ENCODE results near the gene CACNA1C. TPM values are rescaled to one million over a fixed set of nuclear protein-coding genes. Genes with fewer than 3 reads are reported as not detected.

Gene CACNA1C
- total and polyA plus RNA-seq, 2 of the 4 experiments (the other 2 are of a cell fraction) = 1.6 to 2.6 TPM

GRCh38 chr12:2566161-2566560, 513.4 kb downstream of the CACNA1C start:
- no peaks in the 10 kb centered on the region for H4K20me1 ChIP-seq (ENCODE audit: insufficient read depth, low read length)
- H3K4me3 ChIP-seq (ENCODE audit: insufficient read depth, low read depth, low read length) = no peak overlapping the region
- no peak overlapping the region for H3K18ac ChIP-seq (ENCODE audit: low read depth, low read length)
- no peak overlapping the region for H4K8ac ChIP-seq (ENCODE audit: low read depth in 2 of 2, low read length in 2 of 2)
- H3K4ac ChIP-seq (ENCODE audit: low read depth, low read length) = no peak overlapping the region
- POLR2A ChIA-PET (ENCODE audit: unreplicated experiment) = no interaction called here
- no peaks in the 10 kb centered on the region; the same call in 1 of the 2 replicates for H3K9me1 ChIP-seq (ENCODE audit: insufficient read depth, low read length)
- H4K5ac ChIP-seq (ENCODE audit: low read depth, low read length) = no peak overlapping the region
- no peaks in the 10 kb centered on the region for H3K9me3 ChIP-seq (ENCODE audit: control insufficient read depth, insufficient read depth, low read length)
- H3K79me1 ChIP-seq (ENCODE audit: low read depth in 1 of 2, low read length in 2 of 2) = no peaks in the 10 kb centered on the region
- no peak overlapping the region for H3K56ac ChIP-seq (ENCODE audit: extremely low read depth, insufficient read depth, low read length)
- TF ChIP-seq SMC3 (IDR thresholded peaks at IDR 0.05; ENCODE audit: low read depth, low read length) (no peak), RCOR1 (IDR thresholded peaks at IDR 0.05; ENCODE audit: insufficient replicate concordance, low read length) (no peak), CTCF (conservative IDR thresholded peaks at IDR 0.05; ENCODE audit: low read depth, low read length) (no peak), CHD1 (IDR thresholded peaks at IDR 0.05; ENCODE audit: low read depth, low read length) (no peak), CEBPB (IDR thresholded peaks at IDR 0.05; ENCODE audit: low read depth, low read length) (no peak), MAZ (IDR thresholded peaks at IDR 0.05; ENCODE audit: borderline replicate concordance, low read depth, low read length) (no peak), USF2 (IDR thresholded peaks at IDR 0.05; ENCODE audit: low read depth, low read length) (no peak), RFX5 (IDR thresholded peaks at IDR 0.05; ENCODE audit: low read depth, low read length) (no peak), FOS (IDR thresholded peaks at IDR 0.05; ENCODE audit: low read depth, low read length) (no peak), MXI1 (IDR thresholded peaks at IDR 0.05; ENCODE audit: borderline replicate concordance, low read depth, low read length) (no peak), BHLHE40 (IDR thresholded peaks at IDR 0.05; ENCODE audit: low read depth, low read length) (no peak), ELK1 (IDR thresholded peaks at IDR 0.05; ENCODE audit: borderline replicate concordance, low read depth, low read length) (no peak), RAD21 (IDR thresholded peaks at IDR 0.05; ENCODE audit: low read length) (no peak), MAFK (IDR thresholded peaks at IDR 0.05; ENCODE audit: low read depth, low read length) (no peak), NFE2L2 (IDR thresholded peaks at IDR 0.05; ENCODE audit: low read depth, low read length) (no peak), POLR2A (IDR thresholded peaks at IDR 0.05; ENCODE audit: low read depth, low read length) (no peak)
- H2BK20ac ChIP-seq (ENCODE audit: low read depth, low read length) = no peak overlapping the region
- H3K23ac ChIP-seq (ENCODE audit: low read depth, low read length) = no peak overlapping the region
- H2AFZ ChIP-seq (replicated peaks; ENCODE audit: low read length, poor library complexity) = no peak overlapping the region
- CTCF ChIA-PET = no interaction called here
- no peak for DNase-seq
- H2BK5ac ChIP-seq (ENCODE audit: low read depth, low read length, poor library complexity, severe bottlenecking) = no peak overlapping the region
- intact Hi-C loops (cut with micrococcal nuclease) = no loop called here
- no peak overlapping the region for H3K9ac ChIP-seq (ENCODE audit: low read depth, low read length)
- H3K14ac ChIP-seq (replicated peaks; ENCODE audit: low read depth, low read length) = no peak overlapping the region
- no peak overlapping the region for H3K4me2 ChIP-seq (ENCODE audit: low read depth, low read length)
- H3K27me3 ChIP-seq (ENCODE audit: control insufficient read depth, insufficient read depth, low read length) = no peaks in the 10 kb centered on the region
- H3K36me3 ChIP-seq (ENCODE audit: control insufficient read depth, insufficient read depth, low read length) = 0 out of 2 replicates have a peak, but pooled peaks cover 3% of the 10 kb centered on the region
- H2AK5ac ChIP-seq (ENCODE audit: low read depth, low read length) = no peak overlapping the region
- no peak overlapping the region for H3K27ac ChIP-seq (ENCODE audit: insufficient read depth, low read length)
- H2BK120ac ChIP-seq (ENCODE audit: low read depth, low read length) = no peak overlapping the region
- in situ Hi-C loops (cut with MboI; ENCODE audit: low sequenced_read_pairs) = no loop called here
- H2BK15ac ChIP-seq (ENCODE audit: low read depth, low read length) = no peak overlapping the region
- ATAC-seq (ENCODE audit: low read depth) = no peak
- no peak overlapping the region for H2AK9ac ChIP-seq (replicated peaks; ENCODE audit: low read depth, low read length, poor library complexity)
- no TSS peak for BruUV-seq (replicated peaks)
- dilution Hi-C loops (cut with HindIII; ENCODE audit: low sequenced_read_pairs, unreplicated experiment) = no loop called here
- WGBS, 2 experiments (ENCODE audit: extremely low coverage in 2 of 2, insufficient read length in 1 of 2) = no CpG with 5 or more reads among the region's 12 CpGs
- H3K4me1 ChIP-seq (ENCODE audit: control insufficient read depth, insufficient read depth, low read length) = 0 out of 2 replicates have a peak, but pooled peaks cover 2% of the 10 kb centered on the region
- no peak overlapping the region for H4K91ac ChIP-seq (ENCODE audit: insufficient read depth, low read depth, low read length)

Measured in IMR-90 (cell line).